ENCODE data around the gene IER2.
A peak's percentile ranks its signal among the peaks of the same experiment; 100 is the strongest.
"Not testable (repeated sequence)": the region's sequence is repeated elsewhere in the genome, so short reads cannot be mapped to it uniquely, and the experiment has no call there.

IER2 gene

GRCh38 chr19:13128583-13128982, 21.6 kb upstream of the IER2 start:
- DNase-seq (ENCODE audit: low spot score in 2 of 2) (no peak), ATAC-seq (no peak)
- Mint-ChIP-seq H3K9me3 (no peaks in the 10 kb centered on the region), H3K4me3 (no peak overlapping the region), H3K36me3 (peaks cover 87% of the 10 kb centered on the region), H3K4me1 (peaks cover 52% of the 10 kb centered on the region), H3K27ac (peak overlapping the region; percentile 84)

- Mint-ChIP-seq H3K4me1 (peaks cover 50% of the 10 kb centered on the region), H3K4me3 (no peak overlapping the region), H3K27ac (peak overlapping the region; percentile 84), H3K9me3 (no peaks in the 10 kb centered on the region), H3K36me3 (peaks cover 87% of the 10 kb centered on the region)
- no peak for ATAC-seq
- no peak for DNase-seq (ENCODE audit: low spot score in 2 of 2)
These were observed 20.8 kb upstream of the IER2 start for GRCh38 chr19:13129384-13129783.

- peaks cover 50% of the 10 kb centered on the region for H3K4me1 Mint-ChIP-seq
- no peaks in the 10 kb centered on the region for H3K9me3 Mint-ChIP-seq
- H3K4me3 Mint-ChIP-seq, result peak overlapping the region; percentile 70
- ATAC-seq (no peak), DNase-seq (ENCODE audit: low spot score in 2 of 2) (no peak)
- peaks cover 83% of the 10 kb centered on the region for H3K36me3 Mint-ChIP-seq
- peak overlapping the region; percentile 90 for H3K27ac Mint-ChIP-seq
These were observed 19.2 kb upstream of the IER2 start for GRCh38 chr19:13130886-13131490.

GRCh38 chr19:13132471-13133180, 17.6 kb upstream of the IER2 start:
- peaks cover 83% of the 10 kb centered on the region for H3K36me3 Mint-ChIP-seq
- peak overlapping the region; percentile 70 for H3K4me3 Mint-ChIP-seq
- H3K27ac Mint-ChIP-seq, result peak overlapping the region; percentile 90
- H3K4me1 Mint-ChIP-seq, result peaks cover 48% of the 10 kb centered on the region
- ATAC-seq (peak; percentile 99), DNase-seq (ENCODE audit: low spot score in 2 of 2) (peak; percentile 41 to 82)
- no peaks in the 10 kb centered on the region for H3K9me3 Mint-ChIP-seq

- H3K9me3 Mint-ChIP-seq, result no peaks in the 10 kb centered on the region
- peaks cover 41% of the 10 kb centered on the region for H3K4me1 Mint-ChIP-seq
- ATAC-seq, result no peak
- peak overlapping the region; percentile 90 for H3K27ac Mint-ChIP-seq
- DNase-seq (ENCODE audit: low spot score in 2 of 2), result no peak
- peak overlapping the region; percentile 70 for H3K4me3 Mint-ChIP-seq
- H3K36me3 Mint-ChIP-seq, result peaks cover 83% of the 10 kb centered on the region
These were observed 16.9 kb upstream of the IER2 start for GRCh38 chr19:13133241-13133870.

GRCh38 chr19:13134626-13135025, 15.6 kb upstream of the IER2 start:
- DNase-seq (ENCODE audit: low spot score in 2 of 2) (no peak), ATAC-seq (no peak)
- Mint-ChIP-seq H3K4me1 (peaks cover 31% of the 10 kb centered on the region), H3K36me3 (peaks cover 89% of the 10 kb centered on the region), H3K4me3 (no peak overlapping the region), H3K9me3 (no peaks in the 10 kb centered on the region), H3K27ac (no peak overlapping the region)

GRCh38 chr19:13135068-13136062, 14.8 kb upstream of the IER2 start:
- Mint-ChIP-seq H3K9me3 (no peaks in the 10 kb centered on the region), H3K4me3 (no peak overlapping the region), H3K4me1 (peaks cover 31% of the 10 kb centered on the region), H3K27ac (no peak overlapping the region), H3K36me3 (peaks cover 90% of the 10 kb centered on the region)
- DNase-seq (ENCODE audit: low spot score in 2 of 2) (no peak), ATAC-seq (no peak)

GRCh38 chr19:13137290-13137794, 12.9 kb upstream of the IER2 start:
- Mint-ChIP-seq H3K27ac (no peak overlapping the region), H3K9me3 (no peaks in the 10 kb centered on the region), H3K4me3 (no peak overlapping the region), H3K36me3 (peaks cover 91% of the 10 kb centered on the region), H3K4me1 (peaks cover 14% of the 10 kb centered on the region)
- ATAC-seq, result no peak
- DNase-seq (ENCODE audit: low spot score in 2 of 2), result no peak

GRCh38 chr19:13138171-13138915, 11.9 kb upstream of the IER2 start:
- Mint-ChIP-seq H3K4me1 (peaks cover 4% of the 10 kb centered on the region), H3K27ac (peak overlapping the region; percentile 64), H3K4me3 (no peak overlapping the region), H3K36me3 (peaks cover 91% of the 10 kb centered on the region), H3K9me3 (no peaks in the 10 kb centered on the region)
- no peak for ATAC-seq
- DNase-seq (ENCODE audit: low spot score in 2 of 2), result no peak

GRCh38 chr19:13138916-13139198, 11.4 kb upstream of the IER2 start:
- no peak for ATAC-seq
- no peak for DNase-seq (ENCODE audit: low spot score in 2 of 2)
- no peaks in the 10 kb centered on the region for H3K9me3 Mint-ChIP-seq
- no peak overlapping the region for H3K4me3 Mint-ChIP-seq
- H3K27ac Mint-ChIP-seq, result peak overlapping the region; percentile 64
- no peaks in the 10 kb centered on the region for H3K4me1 Mint-ChIP-seq
- H3K36me3 Mint-ChIP-seq, result peaks cover 90% of the 10 kb centered on the region

- DNase-seq (ENCODE audit: low spot score in 2 of 2) (no peak), ATAC-seq (no peak)
- Mint-ChIP-seq H3K9me3 (no peaks in the 10 kb centered on the region), H3K4me3 (no peak overlapping the region), H3K36me3 (peaks cover 90% of the 10 kb centered on the region), H3K4me1 (no peaks in the 10 kb centered on the region), H3K27ac (peak overlapping the region; percentile 8)
These were observed 10.4 kb upstream of the IER2 start for GRCh38 chr19:13139633-13140311.

GRCh38 chr19:13146763-13147563, 3.2 kb upstream of the IER2 start:
- H3K4me1 Mint-ChIP-seq, result peaks cover 27% of the 10 kb centered on the region
- ATAC-seq, result no peak
- no peaks in the 10 kb centered on the region for H3K9me3 Mint-ChIP-seq
- no peak for DNase-seq (ENCODE audit: low spot score in 2 of 2)
- no peak overlapping the region for H3K4me3 Mint-ChIP-seq
- peaks cover 76% of the 10 kb centered on the region for H3K36me3 Mint-ChIP-seq
- H3K27ac Mint-ChIP-seq, result no peak overlapping the region

- peaks cover 77% of the 10 kb centered on the region for H3K36me3 Mint-ChIP-seq
- peak overlapping the region; percentile 98 for H3K4me3 Mint-ChIP-seq
- H3K4me1 Mint-ChIP-seq, result peaks cover 34% of the 10 kb centered on the region
- not testable (repeated sequence) for DNase-seq (ENCODE audit: low spot score in 2 of 2); H3K9me3 Mint-ChIP-seq; ATAC-seq
- peak overlapping the region; percentile 100 for H3K27ac Mint-ChIP-seq
These were observed 1.0 kb upstream of the IER2 start for GRCh38 chr19:13149173-13149627.
